Body of pancreas (tissue), 4 donors: ENCODE measurements around the gene TAF5.
"Not testable (repeated sequence)": the region's sequence is repeated elsewhere in the genome, so short reads cannot be mapped to it uniquely, and the experiment has no call there.

Experiments used
- POLR2A ChIP-seq, 3 donors: fragments of 450-650 bp; IDR thresholded peaks; one replicate each; pipeline ENCODE4 v1.6.1; 2016; ENCODE audit warnings: antibody characterized with exemption in 3 of 3, mild to moderate bottlenecking in 2 of 3
- TF ChIP-seq, protein P1 (sequence below), 7 experiments: fragments of 450-650 bp in 4 of 7; fragments of 200-600 bp in 3 of 7; sonication (generic) in 3 of 7; IDR thresholded peaks; one replicate each; pipeline ENCODE4 v1.5.1; 2016 to 2019; ENCODE audit warnings: antibody characterized with exemption in 7 of 7

DNA sequence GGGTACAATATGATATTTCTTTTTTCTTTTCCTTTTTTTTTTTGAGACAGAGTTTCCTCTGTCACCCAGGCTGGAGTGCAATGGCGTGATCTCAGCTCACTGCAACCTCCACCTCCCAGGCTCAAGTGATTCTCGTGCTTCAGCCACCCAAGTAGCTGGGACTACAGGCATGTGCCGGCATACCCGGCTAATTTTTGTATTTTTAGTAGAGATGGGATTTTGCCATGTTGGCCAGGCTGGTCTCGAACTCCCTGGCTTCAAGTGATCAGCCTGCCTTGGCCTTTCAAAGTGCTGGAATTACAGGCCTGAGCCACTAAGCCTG, 49.3 kb downstream of the TAF5 start:
- TF ChIP-seq, protein P1, sequence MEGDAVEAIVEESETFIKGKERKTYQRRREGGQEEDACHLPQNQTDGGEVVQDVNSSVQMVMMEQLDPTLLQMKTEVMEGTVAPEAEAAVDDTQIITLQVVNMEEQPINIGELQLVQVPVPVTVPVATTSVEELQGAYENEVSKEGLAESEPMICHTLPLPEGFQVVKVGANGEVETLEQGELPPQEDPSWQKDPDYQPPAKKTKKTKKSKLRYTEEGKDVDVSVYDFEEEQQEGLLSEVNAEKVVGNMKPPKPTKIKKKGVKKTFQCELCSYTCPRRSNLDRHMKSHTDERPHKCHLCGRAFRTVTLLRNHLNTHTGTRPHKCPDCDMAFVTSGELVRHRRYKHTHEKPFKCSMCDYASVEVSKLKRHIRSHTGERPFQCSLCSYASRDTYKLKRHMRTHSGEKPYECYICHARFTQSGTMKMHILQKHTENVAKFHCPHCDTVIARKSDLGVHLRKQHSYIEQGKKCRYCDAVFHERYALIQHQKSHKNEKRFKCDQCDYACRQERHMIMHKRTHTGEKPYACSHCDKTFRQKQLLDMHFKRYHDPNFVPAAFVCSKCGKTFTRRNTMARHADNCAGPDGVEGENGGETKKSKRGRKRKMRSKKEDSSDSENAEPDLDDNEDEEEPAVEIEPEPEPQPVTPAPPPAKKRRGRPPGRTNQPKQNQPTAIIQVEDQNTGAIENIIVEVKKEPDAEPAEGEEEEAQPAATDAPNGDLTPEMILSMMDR (IDR thresholded peaks at IDR 0.05), result not testable (repeated sequence)
- TF ChIP-seq POLR2A (IDR thresholded peaks at IDR 0.05), result not testable (repeated sequence)
